ENCODE results near the gene PNMT. TPM values are rescaled to one million over a fixed set of nuclear protein-coding genes. Genes with fewer than 3 reads are reported as not detected.

The PNMT gene
- total and polyA plus RNA-seq, 2 of the 13 experiments (the other 11 are each of a cell fraction or from before 2014, with no cell fraction given), result 0.25 TPM; not detected in 1

- no peak for FAIRE-seq
- Histone ChIP-seq H4K20me1 (ENCODE audit: insufficient read depth, low read length) (no peaks in the 10 kb centered on the region), H3K4me1 (ENCODE audit: insufficient read depth, low read length) (peaks cover 75% of the 10 kb centered on the region), H3K36me3 (replicated peaks in 1 of 2; ENCODE audit: control insufficient read depth in 1 of 2, insufficient read depth in 2 of 2, low read length in 2 of 2) (no peaks in the 10 kb centered on the region; a peak in 1 of 5 replicates), H3K4me3 (replicated peaks in 1 of 3; ENCODE audit: insufficient read depth in 1 of 3, low read depth in 2 of 3, low read length in 3 of 3) (peak overlapping the region; percentile 24 to 66 (median 46); a peak in 4 of 6 replicates), H3K27me3 (ENCODE audit: control insufficient read depth in 1 of 2, insufficient read depth in 2 of 2, low read length in 2 of 2) (peaks cover 11 to 51% of the 10 kb centered on the region in 2 experiments), H3K9ac (ENCODE audit: insufficient read depth, low read depth, low read length) (no peak overlapping the region), H3K79me2 (ENCODE audit: insufficient read depth, low read length) (no peaks in the 10 kb centered on the region), H3K4me2 (ENCODE audit: low read depth, low read length) (peak overlapping the region; percentile 81), H3K27ac (ENCODE audit: extremely low read length, insufficient read depth, low read length) (no peak overlapping the region), H3K9me3 (ENCODE audit: low read length) (no peaks in the 10 kb centered on the region), H2AFZ (ENCODE audit: low read length) (no peak overlapping the region)
- POLR2A ChIA-PET, result interaction anchor here (1.4 to 4.1 kb wide), 6 partner anchors 8 to 63 kb away, joined by 4 to 25 read pairs (median 7); partner anchors contain the start of gene MIEN1
- 15% methylated on average over 17 of the region's 49 CpGs for WGBS (ENCODE audit: low lambda C conversion rate)
- no peak for DNase-seq (ENCODE audit: low spot score)
- in situ Hi-C loops (cut with HindIII; ENCODE audit: extremely low pct_ligation_motif_present, low pct_unique_long_range_greater_than_20kb) (no loop called here), intact Hi-C loops (cut with micrococcal nuclease; ENCODE audit: unreplicated experiment) (no loop called here)
- BruUV-seq (replicated peaks), result no TSS peak
- ATAC-seq, result peak; percentile 14
- CTCF ChIA-PET (ENCODE audit: low intra/inter-chr PET ratio, low total read pairs), result interaction anchor here (1.0 to 8.5 kb wide), 5 partner anchors 14 to 87 kb away, joined by 3 to 136 read pairs (median 5); partner anchors contain the start of gene MIEN1
- TF ChIP-seq ZSCAN29 (CRISPR knock-in tag; conservative IDR thresholded peaks at IDR 0.05) (no peak), KDM2A (CRISPR knock-in tag; IDR thresholded peaks at IDR 0.05; ENCODE audit: borderline replicate concordance, low read depth) (0 out of 2 replicates have a peak, but pooled peaks have one; percentile 11), KLF15 (CRISPR knock-in tag; IDR thresholded peaks at IDR 0.05; ENCODE audit: borderline replicate concordance) (no peak), ZNF775 (CRISPR knock-in tag; IDR thresholded peaks at IDR 0.05; ENCODE audit: borderline replicate concordance) (no peak), HOXA7 (CRISPR knock-in tag; IDR thresholded peaks at IDR 0.05) (no peak), JUN (CRISPR knock-in tag; IDR thresholded peaks at IDR 0.05) (no peak), ZZZ3 (CRISPR knock-in tag; IDR thresholded peaks at IDR 0.05; ENCODE audit: borderline replicate concordance) (no peak), MNT (IDR thresholded peaks at IDR 0.05) (no peak), GPN1 (CRISPR knock-in tag; IDR thresholded peaks at IDR 0.05; ENCODE audit: borderline replicate concordance) (0 out of 2 replicates have a peak, but pooled peaks have one; percentile 14), HES4 (CRISPR knock-in tag; IDR thresholded peaks at IDR 0.05; ENCODE audit: borderline replicate concordance) (0 out of 2 replicates have a peak, but pooled peaks have one; percentile 26), ZNF644 (CRISPR knock-in tag; IDR thresholded peaks at IDR 0.05; ENCODE audit: low read depth) (no peak), SMAD1 (CRISPR knock-in tag; IDR thresholded peaks at IDR 0.05; ENCODE audit: borderline replicate concordance, low read depth) (no peak), NCOA2 (CRISPR knock-in tag; IDR thresholded peaks at IDR 0.05) (no peak), ZNF275 (CRISPR knock-in tag; IDR thresholded peaks at IDR 0.05; ENCODE audit: borderline replicate concordance) (no peak), ZNF687 (CRISPR knock-in tag; IDR thresholded peaks at IDR 0.05) (no peak), EZH2 (conservative IDR thresholded peaks at IDR 0.05; ENCODE audit: low read depth, low read length) (peak; percentile 90)
These were observed 850 bp upstream of the PNMT start for GRCh38 chr17:39667262-39667944.
